Measurements from ENCODE around the gene REEP5.
A peak's percentile ranks its signal among the peaks of the same experiment; 100 is the strongest.

The REEP5 gene

DNA sequence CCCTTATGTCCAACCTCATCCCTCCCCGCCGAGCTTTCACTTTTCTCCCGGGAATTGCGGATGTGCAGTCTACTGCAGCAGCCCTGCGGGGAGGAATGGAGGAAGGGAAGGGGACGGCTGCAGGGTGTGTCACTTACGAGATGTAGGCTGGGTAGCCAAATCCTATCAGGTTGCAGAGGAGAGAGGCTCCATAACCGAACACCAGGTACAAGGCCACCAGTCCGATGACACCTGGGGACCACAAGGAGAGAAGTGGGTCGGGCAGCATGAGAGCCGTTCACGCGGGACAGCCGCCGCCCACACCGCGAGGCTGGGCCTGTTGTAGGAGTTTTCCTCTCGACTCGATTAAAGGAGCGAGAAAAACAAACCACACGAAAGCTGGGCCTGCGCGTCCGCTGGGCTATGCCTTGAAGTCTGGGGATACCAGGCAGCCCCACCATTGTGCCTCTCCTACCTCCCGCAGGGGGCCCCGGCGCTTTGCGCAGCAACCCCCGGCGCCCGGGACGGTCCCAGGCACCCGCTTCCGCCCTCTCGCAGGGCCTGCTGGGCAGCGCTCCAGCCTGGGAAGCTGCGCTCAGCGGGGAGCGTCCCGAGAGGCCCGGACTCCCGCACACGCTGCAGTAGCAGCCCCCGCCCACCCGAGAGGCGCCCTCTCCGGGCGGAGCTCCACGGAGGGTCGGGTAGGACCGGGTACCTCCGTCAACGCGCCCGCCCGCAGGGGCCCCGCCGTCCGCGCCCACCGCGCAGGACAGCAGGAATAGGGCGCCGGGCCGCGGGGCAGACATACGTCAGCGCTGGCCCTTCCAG is 798 bp downstream of the REEP5 start:
- TF ChIP-seq, protein P1, sequence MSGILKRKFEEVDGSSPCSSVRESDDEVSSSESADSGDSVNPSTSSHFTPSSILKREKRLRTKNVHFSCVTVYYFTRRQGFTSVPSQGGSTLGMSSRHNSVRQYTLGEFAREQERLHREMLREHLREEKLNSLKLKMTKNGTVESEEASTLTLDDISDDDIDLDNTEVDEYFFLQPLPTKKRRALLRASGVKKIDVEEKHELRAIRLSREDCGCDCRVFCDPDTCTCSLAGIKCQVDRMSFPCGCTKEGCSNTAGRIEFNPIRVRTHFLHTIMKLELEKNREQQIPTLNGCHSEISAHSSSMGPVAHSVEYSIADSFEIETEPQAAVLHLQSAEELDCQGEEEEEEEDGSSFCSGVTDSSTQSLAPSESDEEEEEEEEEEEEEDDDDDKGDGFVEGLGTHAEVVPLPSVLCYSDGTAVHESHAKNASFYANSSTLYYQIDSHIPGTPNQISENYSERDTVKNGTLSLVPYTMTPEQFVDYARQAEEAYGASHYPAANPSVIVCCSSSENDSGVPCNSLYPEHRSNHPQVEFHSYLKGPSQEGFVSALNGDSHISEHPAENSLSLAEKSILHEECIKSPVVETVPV (CRISPR knock-in tag; IDR thresholded peaks at IDR 0.05): no peak
- TF ChIP-seq, protein P2, sequence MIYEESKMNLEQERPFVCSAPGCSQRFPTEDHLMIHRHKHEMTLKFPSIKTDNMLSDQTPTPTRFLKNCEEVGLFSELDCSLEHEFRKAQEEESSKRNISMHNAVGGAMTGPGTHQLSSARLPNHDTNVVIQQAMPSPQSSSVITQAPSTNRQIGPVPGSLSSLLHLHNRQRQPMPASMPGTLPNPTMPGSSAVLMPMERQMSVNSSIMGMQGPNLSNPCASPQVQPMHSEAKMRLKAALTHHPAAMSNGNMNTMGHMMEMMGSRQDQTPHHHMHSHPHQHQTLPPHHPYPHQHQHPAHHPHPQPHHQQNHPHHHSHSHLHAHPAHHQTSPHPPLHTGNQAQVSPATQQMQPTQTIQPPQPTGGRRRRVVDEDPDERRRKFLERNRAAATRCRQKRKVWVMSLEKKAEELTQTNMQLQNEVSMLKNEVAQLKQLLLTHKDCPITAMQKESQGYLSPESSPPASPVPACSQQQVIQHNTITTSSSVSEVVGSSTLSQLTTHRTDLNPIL (CRISPR knock-in tag; IDR thresholded peaks at IDR 0.05; ENCODE audit: low read depth): no peak
- TF ChIP-seq ARNTL (CRISPR knock-in tag; IDR thresholded peaks at IDR 0.05; ENCODE audit: borderline replicate concordance, low read depth): no peak
- TF ChIP-seq, protein P3, sequence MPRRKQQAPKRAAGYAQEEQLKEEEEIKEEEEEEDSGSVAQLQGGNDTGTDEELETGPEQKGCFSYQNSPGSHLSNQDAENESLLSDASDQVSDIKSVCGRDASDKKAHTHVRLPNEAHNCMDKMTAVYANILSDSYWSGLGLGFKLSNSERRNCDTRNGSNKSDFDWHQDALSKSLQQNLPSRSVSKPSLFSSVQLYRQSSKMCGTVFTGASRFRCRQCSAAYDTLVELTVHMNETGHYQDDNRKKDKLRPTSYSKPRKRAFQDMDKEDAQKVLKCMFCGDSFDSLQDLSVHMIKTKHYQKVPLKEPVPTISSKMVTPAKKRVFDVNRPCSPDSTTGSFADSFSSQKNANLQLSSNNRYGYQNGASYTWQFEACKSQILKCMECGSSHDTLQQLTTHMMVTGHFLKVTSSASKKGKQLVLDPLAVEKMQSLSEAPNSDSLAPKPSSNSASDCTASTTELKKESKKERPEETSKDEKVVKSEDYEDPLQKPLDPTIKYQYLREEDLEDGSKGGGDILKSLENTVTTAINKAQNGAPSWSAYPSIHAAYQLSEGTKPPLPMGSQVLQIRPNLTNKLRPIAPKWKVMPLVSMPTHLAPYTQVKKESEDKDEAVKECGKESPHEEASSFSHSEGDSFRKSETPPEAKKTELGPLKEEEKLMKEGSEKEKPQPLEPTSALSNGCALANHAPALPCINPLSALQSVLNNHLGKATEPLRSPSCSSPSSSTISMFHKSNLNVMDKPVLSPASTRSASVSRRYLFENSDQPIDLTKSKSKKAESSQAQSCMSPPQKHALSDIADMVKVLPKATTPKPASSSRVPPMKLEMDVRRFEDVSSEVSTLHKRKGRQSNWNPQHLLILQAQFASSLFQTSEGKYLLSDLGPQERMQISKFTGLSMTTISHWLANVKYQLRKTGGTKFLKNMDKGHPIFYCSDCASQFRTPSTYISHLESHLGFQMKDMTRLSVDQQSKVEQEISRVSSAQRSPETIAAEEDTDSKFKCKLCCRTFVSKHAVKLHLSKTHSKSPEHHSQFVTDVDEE (CRISPR knock-in tag; IDR thresholded peaks at IDR 0.05): no peak
- TF ChIP-seq CSDC2 (CRISPR knock-in tag; IDR thresholded peaks at IDR 0.05): no peak
- TF ChIP-seq SNAI2 (CRISPR knock-in tag; IDR thresholded peaks at IDR 0.05): no peak
- no peak for TF ChIP-seq ESRRG (CRISPR knock-in tag; IDR thresholded peaks at IDR 0.05)
- no peak for TF ChIP-seq OSR1 (CRISPR knock-in tag; IDR thresholded peaks at IDR 0.05)
- TF ChIP-seq TCF4 (CRISPR knock-in tag; IDR thresholded peaks at IDR 0.05; ENCODE audit: borderline replicate concordance): no peak
- TF ChIP-seq PPARA (CRISPR knock-in tag; IDR thresholded peaks at IDR 0.05; ENCODE audit: borderline replicate concordance): no peak
- no peak for TF ChIP-seq ISL1 (CRISPR knock-in tag; IDR thresholded peaks at IDR 0.05)
- no peak for TF ChIP-seq ZNF565 (CRISPR knock-in tag; conservative IDR thresholded peaks at IDR 0.05; ENCODE audit: low read depth)
- no peak for TF ChIP-seq ZNF70 (CRISPR knock-in tag; IDR thresholded peaks at IDR 0.05)
- TF ChIP-seq, protein P4, sequence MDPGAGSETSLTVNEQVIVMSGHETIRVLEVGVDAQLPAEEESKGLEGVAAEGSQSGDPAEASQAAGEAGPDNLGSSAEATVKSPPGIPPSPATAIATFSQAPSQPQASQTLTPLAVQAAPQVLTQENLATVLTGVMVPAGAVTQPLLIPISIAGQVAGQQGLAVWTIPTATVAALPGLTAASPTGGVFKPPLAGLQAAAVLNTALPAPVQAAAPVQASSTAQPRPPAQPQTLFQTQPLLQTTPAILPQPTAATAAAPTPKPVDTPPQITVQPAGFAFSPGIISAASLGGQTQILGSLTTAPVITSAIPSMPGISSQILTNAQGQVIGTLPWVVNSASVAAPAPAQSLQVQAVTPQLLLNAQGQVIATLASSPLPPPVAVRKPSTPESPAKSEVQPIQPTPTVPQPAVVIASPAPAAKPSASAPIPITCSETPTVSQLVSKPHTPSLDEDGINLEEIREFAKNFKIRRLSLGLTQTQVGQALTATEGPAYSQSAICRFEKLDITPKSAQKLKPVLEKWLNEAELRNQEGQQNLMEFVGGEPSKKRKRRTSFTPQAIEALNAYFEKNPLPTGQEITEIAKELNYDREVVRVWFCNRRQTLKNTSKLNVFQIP (CRISPR knock-in tag; IDR thresholded peaks at IDR 0.05; ENCODE audit: borderline replicate concordance, low read depth): no peak
- TF ChIP-seq ZFP3 (CRISPR knock-in tag; IDR thresholded peaks at IDR 0.05): no peak
- TF ChIP-seq BACH2 (CRISPR knock-in tag; IDR thresholded peaks at IDR 0.05; ENCODE audit: borderline replicate concordance): no peak
- TF ChIP-seq GLIS3 (CRISPR knock-in tag; IDR thresholded peaks at IDR 0.05): no peak
- peak; percentile 86 for ATAC-seq

DNA sequence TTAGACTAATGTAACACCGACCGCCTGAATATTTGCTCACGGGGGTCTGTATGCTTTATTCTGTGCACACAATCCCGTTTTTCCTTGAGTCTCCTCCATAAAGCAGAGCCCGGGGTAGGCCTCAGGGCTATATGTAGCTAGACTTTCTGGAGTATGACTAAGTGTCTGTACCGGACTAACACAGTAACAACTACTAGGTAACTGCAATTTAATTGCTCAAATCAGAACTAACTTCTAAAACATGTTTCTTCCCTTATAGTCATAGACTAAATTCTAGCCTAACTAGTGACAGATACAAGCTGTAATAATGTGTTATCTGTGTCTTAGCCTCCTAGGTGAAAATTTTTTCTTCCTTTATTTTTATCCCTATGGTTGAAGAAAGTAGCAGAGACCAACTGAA is 2.1 kb downstream of the REEP5 start:
- no peak for ATAC-seq
- TF ChIP-seq CSDC2 (CRISPR knock-in tag; IDR thresholded peaks at IDR 0.05): no peak
- TF ChIP-seq ARNTL (CRISPR knock-in tag; IDR thresholded peaks at IDR 0.05; ENCODE audit: borderline replicate concordance, low read depth): no peak
- TF ChIP-seq, protein P2 (CRISPR knock-in tag; IDR thresholded peaks at IDR 0.05; ENCODE audit: low read depth): no peak
- no peak for TF ChIP-seq BACH2 (CRISPR knock-in tag; IDR thresholded peaks at IDR 0.05; ENCODE audit: borderline replicate concordance)
- no peak for TF ChIP-seq ZNF565 (CRISPR knock-in tag; conservative IDR thresholded peaks at IDR 0.05; ENCODE audit: low read depth)
- TF ChIP-seq, protein P1 (CRISPR knock-in tag; IDR thresholded peaks at IDR 0.05): no peak
- TF ChIP-seq TOX (CRISPR knock-in tag; IDR thresholded peaks at IDR 0.05; ENCODE audit: borderline replicate concordance): no peak
- TF ChIP-seq OSR1 (CRISPR knock-in tag; IDR thresholded peaks at IDR 0.05): no peak
- no peak for TF ChIP-seq ZFP3 (CRISPR knock-in tag; IDR thresholded peaks at IDR 0.05)

Data from SK-N-SH treated with all-trans-retinoic acid at 6 μM for 48 hours (cell line).